Measurements from ENCODE around the gene BICRA.

The BICRA gene

DNA sequence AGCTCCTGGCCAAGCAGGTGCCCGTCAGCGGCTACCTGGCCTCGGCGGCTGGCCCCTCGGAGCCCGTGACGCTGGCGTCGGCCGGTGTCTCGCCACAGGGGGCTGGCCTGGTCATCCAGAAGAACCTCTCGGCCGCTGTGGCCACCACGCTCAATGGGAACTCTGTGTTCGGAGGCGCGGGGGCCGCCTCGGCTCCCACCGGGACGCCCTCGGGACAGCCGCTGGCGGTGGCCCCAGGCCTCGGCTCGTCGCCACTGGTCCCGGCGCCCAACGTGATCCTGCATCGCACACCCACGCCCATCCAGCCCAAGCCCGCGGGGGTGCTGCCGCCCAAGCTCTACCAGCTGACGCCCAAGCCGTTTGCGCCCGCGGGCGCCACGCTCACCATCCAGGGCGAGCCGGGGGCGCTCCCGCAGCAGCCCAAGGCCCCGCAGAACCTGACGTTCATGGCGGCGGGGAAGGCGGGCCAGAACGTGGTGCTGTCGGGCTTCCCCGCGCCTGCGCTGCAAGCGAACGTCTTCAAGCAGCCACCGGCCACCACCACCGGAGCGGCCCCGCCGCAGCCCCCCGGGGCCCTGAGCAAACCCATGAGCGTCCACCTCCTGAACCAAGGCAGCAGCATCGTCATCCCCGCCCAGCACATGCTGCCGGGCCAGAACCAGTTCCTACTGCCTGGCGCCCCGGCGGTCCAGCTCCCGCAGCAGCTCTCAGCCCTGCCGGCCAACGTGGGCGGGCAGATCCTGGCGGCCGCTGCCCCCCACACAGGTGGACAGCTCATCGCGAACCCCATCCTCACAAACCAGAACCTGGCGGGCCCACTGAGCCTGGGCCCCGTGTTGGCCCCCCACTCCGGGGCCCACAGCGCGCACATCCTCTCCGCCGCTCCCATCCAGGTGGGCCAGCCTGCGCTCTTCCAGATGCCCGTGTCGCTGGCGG is 71.3 kb downstream of the BICRA start:
- Histone ChIP-seq H3K27ac (no peak overlapping the region), H3K36me3 (peaks cover 24 to 92% (median 78%) of the 10 kb centered on the region in 3 donors), H3K4me3 (no peak overlapping the region), H3K9me3 (no peaks in the 10 kb centered on the region), H3K4me1 (no peaks in the 10 kb centered on the region), H3K27me3 (no peaks in the 10 kb centered on the region)
- intact Hi-C loops (cut with DNase I; ENCODE audit: low total_unique reads), result no loop called here
- peak in 1 of 2 donors; percentile 66 for DNase-seq
- TF ChIP-seq, protein P1, sequence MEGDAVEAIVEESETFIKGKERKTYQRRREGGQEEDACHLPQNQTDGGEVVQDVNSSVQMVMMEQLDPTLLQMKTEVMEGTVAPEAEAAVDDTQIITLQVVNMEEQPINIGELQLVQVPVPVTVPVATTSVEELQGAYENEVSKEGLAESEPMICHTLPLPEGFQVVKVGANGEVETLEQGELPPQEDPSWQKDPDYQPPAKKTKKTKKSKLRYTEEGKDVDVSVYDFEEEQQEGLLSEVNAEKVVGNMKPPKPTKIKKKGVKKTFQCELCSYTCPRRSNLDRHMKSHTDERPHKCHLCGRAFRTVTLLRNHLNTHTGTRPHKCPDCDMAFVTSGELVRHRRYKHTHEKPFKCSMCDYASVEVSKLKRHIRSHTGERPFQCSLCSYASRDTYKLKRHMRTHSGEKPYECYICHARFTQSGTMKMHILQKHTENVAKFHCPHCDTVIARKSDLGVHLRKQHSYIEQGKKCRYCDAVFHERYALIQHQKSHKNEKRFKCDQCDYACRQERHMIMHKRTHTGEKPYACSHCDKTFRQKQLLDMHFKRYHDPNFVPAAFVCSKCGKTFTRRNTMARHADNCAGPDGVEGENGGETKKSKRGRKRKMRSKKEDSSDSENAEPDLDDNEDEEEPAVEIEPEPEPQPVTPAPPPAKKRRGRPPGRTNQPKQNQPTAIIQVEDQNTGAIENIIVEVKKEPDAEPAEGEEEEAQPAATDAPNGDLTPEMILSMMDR (IDR thresholded peaks at IDR 0.05), result no peak

DNA sequence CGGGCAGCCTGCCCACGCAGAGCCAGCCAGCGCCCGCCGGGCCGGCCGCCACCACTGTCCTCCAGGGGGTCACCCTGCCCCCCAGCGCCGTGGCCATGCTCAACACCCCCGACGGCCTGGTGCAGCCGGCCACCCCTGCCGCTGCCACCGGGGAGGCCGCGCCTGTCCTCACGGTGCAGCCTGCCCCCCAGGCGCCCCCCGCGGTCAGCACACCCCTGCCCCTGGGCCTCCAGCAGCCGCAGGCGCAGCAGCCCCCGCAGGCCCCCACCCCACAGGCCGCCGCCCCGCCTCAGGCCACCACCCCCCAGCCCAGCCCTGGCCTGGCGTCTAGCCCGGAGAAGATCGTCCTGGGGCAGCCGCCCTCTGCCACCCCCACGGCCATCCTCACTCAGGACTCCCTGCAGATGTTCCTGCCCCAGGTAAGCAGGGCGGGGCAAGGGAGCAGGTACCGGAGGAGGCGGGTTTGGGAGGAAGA is 72.0 kb downstream of the BICRA start:
- TF ChIP-seq, protein P1 (IDR thresholded peaks at IDR 0.05), result no peak
- no peak for DNase-seq
- H3K36me3 ChIP-seq, result peaks cover 24 to 92% (median 72%) of the 10 kb centered on the region in 3 donors

GRCh38 chr19:47681388-47681787 is 72.5 kb downstream of the BICRA start:
- intact Hi-C loops (cut with DNase I; ENCODE audit: low total_unique reads), result no loop called here
- DNase-seq, result no peak
- TF ChIP-seq, protein P1 (IDR thresholded peaks at IDR 0.05), result no peak
- Histone ChIP-seq H3K4me3 (no peak overlapping the region), H3K27ac (no peak overlapping the region), H3K9me3 (no peaks in the 10 kb centered on the region), H3K4me1 (no peaks in the 10 kb centered on the region), H3K27me3 (no peaks in the 10 kb centered on the region), H3K36me3 (peaks cover 24 to 92% (median 68%) of the 10 kb centered on the region in 3 donors)

More for the DNA sequence above, 72.0 kb downstream of the BICRA start:
- no peaks in the 10 kb centered on the region for H3K9me3 ChIP-seq
- H3K27me3 ChIP-seq, result no peaks in the 10 kb centered on the region
- H3K4me3 ChIP-seq, result no peak overlapping the region
- H3K27ac ChIP-seq, result no peak overlapping the region
- no peaks in the 10 kb centered on the region for H3K4me1 ChIP-seq
- intact Hi-C loops (cut with DNase I; ENCODE audit: low total_unique reads), result no loop called here

GRCh38 chr19:47681936-47682335 is 73.0 kb downstream of the BICRA start:
- Histone ChIP-seq H3K27me3 (no peaks in the 10 kb centered on the region), H3K4me3 (no peak overlapping the region), H3K9me3 (no peaks in the 10 kb centered on the region), H3K4me1 (no peaks in the 10 kb centered on the region), H3K27ac (no peak overlapping the region), H3K36me3 (peaks cover 24 to 89% (median 64%) of the 10 kb centered on the region in 3 donors)
- DNase-seq, result no peak
- intact Hi-C loops (cut with DNase I; ENCODE audit: low total_unique reads), result no loop called here
- TF ChIP-seq, protein P1 (IDR thresholded peaks at IDR 0.05), result no peak

- no peaks in the 10 kb centered on the region for H3K27me3 ChIP-seq
- H3K27ac ChIP-seq, result no peak overlapping the region
- no peaks in the 10 kb centered on the region for H3K9me3 ChIP-seq
- no peak overlapping the region for H3K4me3 ChIP-seq
- TF ChIP-seq, protein P1 (IDR thresholded peaks at IDR 0.05), result no peak
- intact Hi-C loops (cut with DNase I; ENCODE audit: low total_unique reads), result no loop called here
- no peak for DNase-seq
- H3K36me3 ChIP-seq, result peaks cover 24 to 79% (median 54%) of the 10 kb centered on the region in 3 donors
- no peaks in the 10 kb centered on the region for H3K4me1 ChIP-seq
These were observed 74.0 kb downstream of the BICRA start for GRCh38 chr19:47682939-47683338.
